Gastrocnemius medialis (tissue), 4 donors: ENCODE results near the gene TTC39A. TPM values are rescaled to one million over a fixed set of nuclear protein-coding genes. Genes with fewer than 3 reads are reported as not detected.

Source experiments
- ATAC-seq, 2 donors: fragments of 150-250 bp; one replicate each; pipeline ENCODE4 v1.9.1; 2016
- DNase-seq, 2 donors: peaks; one replicate each; pipeline ENCODE4 v3.0.0-alpha.2; 2019
- H3K27ac ChIP-seq, 4 donors: fragments of 200-600 bp; sonication (generic); 1 replicate in 1 of 4; 2 replicates in 3 of 4; pipeline ENCODE4 v1.5.1; 2016 to 2018; ENCODE audit warnings: mild to moderate bottlenecking in 2 of 4, moderate library complexity in 1 of 4
- H3K27me3 ChIP-seq, 3 donors: fragments of 200-600 bp; sonication (generic) in 2 of 3; 1 replicate in 1 of 3; 2 replicates in 2 of 3; pipeline versions ENCODE4 v1.5.1 to v1.6.0; 2016 to 2019; ENCODE audit warnings: mild to moderate bottlenecking in 1 of 3, moderate library complexity in 1 of 3
- H3K36me3 ChIP-seq, 2 donors: fragments of 200-600 bp; sonication (generic) in 1 of 2; one replicate each; pipeline ENCODE4 v1.5.1; 2017 to 2018
- H3K4me1 ChIP-seq, 2 donors: fragments of 200-600 bp; sonication (generic) in 1 of 2; one replicate each; pipeline ENCODE4 v1.5.1; 2016 to 2017; ENCODE audit warnings: mild to moderate bottlenecking in 2 of 2
- H3K4me3 ChIP-seq, 4 donors: fragments of 200-600 bp; sonication (generic) in 3 of 4; 1 replicate in 1 of 4; 2 replicates in 3 of 4; pipeline ENCODE4 v1.5.1; 2016 to 2019; ENCODE audit warnings: mild to moderate bottlenecking in 2 of 4
- H3K9me3 ChIP-seq, 3 donors: fragments of 200-600 bp; sonication (generic) in 2 of 3; 1 replicate in 1 of 3; 2 replicates in 2 of 3; pipeline ENCODE4 v1.5.1; 2016 to 2019
- POLR2A ChIP-seq, 2 donors: fragments of 450-650 bp; IDR thresholded peaks; one replicate each; pipeline ENCODE4 v1.6.1; 2017; ENCODE audit warnings: antibody characterized with exemption in 2 of 2, mild to moderate bottlenecking in 2 of 2, moderate library complexity in 2 of 2
- in situ Hi-C, 4 donors: fragments of 200-750 bp; cut with MboI; loops; one replicate each; pipeline versions ENCODE4 v1.15.0 to v1.8.0; 2017; ENCODE audit warnings: low sequenced_read_pairs in 4 of 4
- intact Hi-C: fragments of 100-400 bp; cut with DNase I; formaldehyde crosslinking; loops from one replicate; pipeline ENCODE4 v1.15.1; 2023; ENCODE audit warnings: low total_unique reads
- total RNA-seq, 4 donors: library from RNA; depleted of rRNA; stranded (reverse); fragments of >200 nt; gene quantifications; one replicate each; pipeline versions ENCODE4 v1.1.0 to v1.2.3, GENCODE V29; 2016
- TF ChIP-seq, protein P1 (sequence below), 5 experiments: fragments of 450-650 bp in 3 of 5; fragments of 200-600 bp in 2 of 5; sonication (generic) in 2 of 5; IDR thresholded peaks in 4 of 5; conservative IDR thresholded peaks in 1 of 5; 1 replicate in 4 of 5; 2 replicates in 1 of 5; pipeline ENCODE4 v1.5.1; 2016 to 2019; ENCODE audit warnings: antibody characterized with exemption in 5 of 5, mild to moderate bottlenecking in 3 of 5, moderate library complexity in 3 of 5

Gene TTC39A
- total RNA-seq, 4 donors from 2014 or later, result 4.1 to 13.1 (median 8.2) TPM

DNA sequence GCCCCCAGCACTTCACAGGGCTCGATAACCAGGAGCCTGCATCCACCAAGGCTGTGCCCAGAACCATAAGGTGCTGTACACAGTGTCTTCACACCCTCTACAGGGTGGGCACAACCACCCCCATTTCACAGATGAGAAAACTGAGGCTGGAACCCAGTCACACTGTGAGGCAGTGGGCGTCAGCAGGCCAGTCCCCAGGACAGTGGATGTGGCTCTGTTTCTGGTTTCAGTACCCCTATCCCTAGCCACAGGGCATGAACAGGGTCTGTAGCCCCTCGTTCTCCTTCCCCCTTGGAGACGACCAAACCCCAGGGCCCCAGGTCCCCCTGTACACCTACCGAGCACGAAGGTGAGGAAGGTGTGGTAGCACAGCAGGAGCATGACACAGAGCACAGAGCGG lies 27.6 kb downstream of the TTC39A start:
- DNase-seq (no peak), ATAC-seq (no peak)
- Histone ChIP-seq H3K4me3 (no peak overlapping the region), H3K27ac (no peak overlapping the region), H3K4me1 (no peaks in the 10 kb centered on the region), H3K27me3 (no peaks in the 10 kb centered on the region), H3K9me3 (no peaks in the 10 kb centered on the region), H3K36me3 (no peaks in the 10 kb centered on the region)
- TF ChIP-seq POLR2A (IDR thresholded peaks at IDR 0.05), result no peak
- TF ChIP-seq, protein P1, sequence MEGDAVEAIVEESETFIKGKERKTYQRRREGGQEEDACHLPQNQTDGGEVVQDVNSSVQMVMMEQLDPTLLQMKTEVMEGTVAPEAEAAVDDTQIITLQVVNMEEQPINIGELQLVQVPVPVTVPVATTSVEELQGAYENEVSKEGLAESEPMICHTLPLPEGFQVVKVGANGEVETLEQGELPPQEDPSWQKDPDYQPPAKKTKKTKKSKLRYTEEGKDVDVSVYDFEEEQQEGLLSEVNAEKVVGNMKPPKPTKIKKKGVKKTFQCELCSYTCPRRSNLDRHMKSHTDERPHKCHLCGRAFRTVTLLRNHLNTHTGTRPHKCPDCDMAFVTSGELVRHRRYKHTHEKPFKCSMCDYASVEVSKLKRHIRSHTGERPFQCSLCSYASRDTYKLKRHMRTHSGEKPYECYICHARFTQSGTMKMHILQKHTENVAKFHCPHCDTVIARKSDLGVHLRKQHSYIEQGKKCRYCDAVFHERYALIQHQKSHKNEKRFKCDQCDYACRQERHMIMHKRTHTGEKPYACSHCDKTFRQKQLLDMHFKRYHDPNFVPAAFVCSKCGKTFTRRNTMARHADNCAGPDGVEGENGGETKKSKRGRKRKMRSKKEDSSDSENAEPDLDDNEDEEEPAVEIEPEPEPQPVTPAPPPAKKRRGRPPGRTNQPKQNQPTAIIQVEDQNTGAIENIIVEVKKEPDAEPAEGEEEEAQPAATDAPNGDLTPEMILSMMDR (IDR thresholded peaks at IDR 0.05 in 4 of 5, conservative IDR thresholded peaks at IDR 0.05 in 1 of 5), result no peak
- intact Hi-C loops (no loop called here), in situ Hi-C loops (no loop called here)

DNA sequence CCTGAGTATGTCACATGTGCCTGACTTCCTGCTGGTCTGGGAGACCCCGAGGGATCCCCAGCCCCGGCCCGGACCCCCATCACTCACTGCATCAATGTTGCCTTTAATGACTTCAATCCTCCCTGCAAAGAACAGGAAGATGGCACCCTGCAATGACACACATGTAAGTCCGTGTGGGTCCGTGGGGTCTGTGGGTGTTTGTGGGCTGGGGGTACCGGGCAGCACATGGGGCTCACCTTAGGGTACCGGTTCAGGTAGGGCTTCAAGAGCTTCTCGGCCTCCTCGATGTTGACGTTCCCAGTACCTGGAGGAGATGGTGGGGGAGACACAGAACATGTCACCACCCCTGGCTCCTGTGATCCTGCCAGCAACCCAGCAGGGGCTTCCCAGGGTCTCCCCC lies 28.1 kb downstream of the TTC39A start:
- Histone ChIP-seq H3K27me3 (no peaks in the 10 kb centered on the region), H3K36me3 (no peaks in the 10 kb centered on the region), H3K4me1 (peaks cover 0 to 2% of the 10 kb centered on the region in 2 donors), H3K4me3 (no peak overlapping the region), H3K9me3 (no peaks in the 10 kb centered on the region), H3K27ac (no peak overlapping the region)
- in situ Hi-C loops (no loop called here), intact Hi-C loops (no loop called here)
- ATAC-seq, result no peak
- TF ChIP-seq, protein P1 (IDR thresholded peaks at IDR 0.05 in 4 of 5, conservative IDR thresholded peaks at IDR 0.05 in 1 of 5), result no peak
- no peak for TF ChIP-seq POLR2A (IDR thresholded peaks at IDR 0.05)
- DNase-seq, result no peak

DNA sequence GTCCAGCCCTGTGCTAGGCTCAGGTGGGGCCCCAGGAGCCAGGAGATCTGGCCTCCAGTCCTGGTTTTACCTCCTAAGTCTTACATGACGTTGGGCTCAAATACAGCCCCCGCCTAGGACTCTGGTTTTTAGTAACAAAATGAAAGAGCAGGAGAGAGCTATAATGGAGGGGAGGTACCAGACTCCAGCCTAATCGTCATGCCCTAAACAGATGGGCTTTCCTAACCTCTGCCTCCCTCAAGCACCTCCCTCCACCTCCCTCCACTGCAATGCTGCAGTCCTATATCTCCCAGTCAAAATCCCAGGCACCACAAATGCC lies 28.6 kb downstream of the TTC39A start:
- intact Hi-C loops, result no loop called here
- Histone ChIP-seq H3K9me3 (no peaks in the 10 kb centered on the region), H3K36me3 (no peaks in the 10 kb centered on the region), H3K27ac (no peak overlapping the region), H3K4me1 (peaks cover under 1 to 6% of the 10 kb centered on the region in 2 donors), H3K27me3 (no peaks in the 10 kb centered on the region), H3K4me3 (no peak overlapping the region)
- in situ Hi-C loops, result no loop called here
- ATAC-seq, result no peak
- no peak for TF ChIP-seq POLR2A (IDR thresholded peaks at IDR 0.05)
- TF ChIP-seq, protein P1 (IDR thresholded peaks at IDR 0.05 in 4 of 5, conservative IDR thresholded peaks at IDR 0.05 in 1 of 5), result no peak
- no peak for DNase-seq

DNA sequence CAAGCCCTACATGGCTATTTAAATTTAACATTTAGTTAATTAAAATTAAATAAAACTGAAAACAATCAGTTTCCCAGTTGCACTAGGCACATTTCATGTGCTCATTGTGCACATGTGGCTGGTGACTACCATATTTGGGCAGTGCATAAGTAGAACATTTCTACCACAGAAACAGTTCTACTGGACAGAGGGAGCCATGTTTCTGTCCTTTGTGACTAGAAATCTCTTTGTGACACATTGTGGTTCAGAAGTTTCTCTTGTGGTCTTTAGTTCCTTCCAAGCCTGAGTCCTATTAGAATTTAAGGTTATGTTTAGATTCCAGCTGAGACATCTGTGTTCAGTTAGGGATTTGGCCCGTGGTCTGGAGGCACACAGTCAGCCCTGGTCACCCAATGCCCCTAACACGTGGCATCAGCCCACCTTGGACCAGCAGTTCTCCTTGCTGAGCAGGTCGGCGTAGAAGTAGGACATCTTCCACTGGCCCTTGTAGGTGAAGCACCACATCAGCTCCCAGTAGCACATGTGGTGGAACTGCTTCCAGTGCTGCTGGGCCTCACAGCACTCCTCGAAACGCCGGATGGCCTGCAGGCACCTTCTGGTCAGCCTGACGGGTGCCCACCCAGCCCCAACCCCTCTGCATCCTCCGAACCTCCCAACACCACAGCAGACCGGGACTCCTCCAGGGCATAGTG lies 29.1 kb downstream of the TTC39A start:
- Histone ChIP-seq H3K9me3 (no peaks in the 10 kb centered on the region), H3K4me1 (peaks cover 5 to 11% of the 10 kb centered on the region in 2 donors), H3K36me3 (no peaks in the 10 kb centered on the region), H3K4me3 (no peak overlapping the region), H3K27me3 (no peaks in the 10 kb centered on the region), H3K27ac (no peak overlapping the region)
- in situ Hi-C loops, result no loop called here
- ATAC-seq (no peak), DNase-seq (no peak)
- TF ChIP-seq POLR2A (IDR thresholded peaks at IDR 0.05), result no peak
- TF ChIP-seq, protein P1 (IDR thresholded peaks at IDR 0.05 in 4 of 5, conservative IDR thresholded peaks at IDR 0.05 in 1 of 5), result no peak
- intact Hi-C loops, result no loop called here
